HG03575 (cell line): ENCODE results near the gene KRTAP6-3.

Source experiments
- ATAC-seq: cut with Tn5 transposase; IDR thresholded peaks from one replicate; pipeline ENCODE4 v1.9.1; 2021; ENCODE audit not compliant: unreplicated experiment, insufficient number of reproducible peaks, low FRiP score; ENCODE audit errors: extremely low read depth

The KRTAP6-3 gene

GRCh38 chr21:30592140-30592539 lies at the start of gene KRTAP6-3:
TSS of gene KRTAP6-3 (plus strand) at chr21:30592440. CDS start at chr21:30592446, 6 bp downstream.
- no peak for ATAC-seq

GRCh38 chr21:30552782-30553181 lies 39.5 kb upstream of the KRTAP6-3 start:
- no peak for ATAC-seq

- ATAC-seq, result no peak
These were observed 37.1 kb upstream of the KRTAP6-3 start for GRCh38 chr21:30555095-30555494.

GRCh38 chr21:30561264-30561895 lies 30.9 kb upstream of the KRTAP6-3 start, which contains the start of gene KRTAP19-7:
TSS of gene KRTAP19-7 (minus strand) at chr21:30561314. CDS start at chr21:30561289, 25 bp downstream.
- ATAC-seq, result no peak

- no peak for ATAC-seq
These were observed 30.3 kb upstream of the KRTAP6-3 start for GRCh38 chr21:30561957-30562356.

GRCh38 chr21:30563072-30563471 lies 29.2 kb upstream of the KRTAP6-3 start:
- ATAC-seq, result no peak

GRCh38 chr21:30563630-30564029 lies 28.6 kb upstream of the KRTAP6-3 start:
- ATAC-seq, result no peak

GRCh38 chr21:30567617-30568016 lies 24.6 kb upstream of the KRTAP6-3 start:
- ATAC-seq, result no peak

GRCh38 chr21:30577766-30578165 lies 14.5 kb upstream of the KRTAP6-3 start:
- ATAC-seq, result no peak

- ATAC-seq, result no peak
These were observed 12.9 kb upstream of the KRTAP6-3 start for GRCh38 chr21:30579346-30579745.

GRCh38 chr21:30580132-30580531 lies 12.1 kb upstream of the KRTAP6-3 start:
- ATAC-seq, result no peak

- no peak for ATAC-seq
These were observed 9.4 kb upstream of the KRTAP6-3 start for GRCh38 chr21:30582870-30583269.

- no peak for ATAC-seq
These were observed 1.9 kb upstream of the KRTAP6-3 start, which contains the start of gene KRTAP22-2 for GRCh38 chr21:30590297-30590696. TSS of gene KRTAP22-2 (minus strand) at chr21:30590397.

- ATAC-seq, result no peak
These were observed 6.6 kb downstream of the KRTAP6-3 start, which contains the start of gene KRTAP6-2 for GRCh38 chr21:30598802-30599201. TSS of gene KRTAP6-2 (minus strand) at chr21:30598902. CDS start at chr21:30598874, 28 bp downstream.

GRCh38 chr21:30600787-30601186 lies 8.5 kb downstream of the KRTAP6-3 start, which contains the start of gene KRTAP22-1:
TSS of gene KRTAP22-1 (plus strand) at chr21:30601087.
- no peak for ATAC-seq

- no peak for ATAC-seq
These were observed 13.7 kb downstream of the KRTAP6-3 start for GRCh38 chr21:30605968-30606367.

- no peak for ATAC-seq
These were observed 19.9 kb downstream of the KRTAP6-3 start for GRCh38 chr21:30612132-30612531.

GRCh38 chr21:30613836-30614235 lies 21.6 kb downstream of the KRTAP6-3 start, which contains the start of gene KRTAP6-1:
TSS of gene KRTAP6-1 (minus strand) at chr21:30613930. CDS start at chr21:30613904, 26 bp downstream.
- no peak for ATAC-seq

- no peak for ATAC-seq
These were observed 23.0 kb downstream of the KRTAP6-3 start for GRCh38 chr21:30615199-30615598.

- ATAC-seq, result no peak
These were observed 23.9 kb downstream of the KRTAP6-3 start, which contains the start of gene KRTAP20-1 for GRCh38 chr21:30616125-30616524. TSS of gene KRTAP20-1 (plus strand) at chr21:30616425. CDS start at chr21:30616455, 30 bp downstream.
